SU-DHL-6 (cell line): Measurements from ENCODE around the gene MED15.

Experiments
- CTCF ChIP-seq: fragments of 200-600 bp; sonication (generic); IDR thresholded peaks from one replicate; pipeline ENCODE4 v1.5.1; 2017; ENCODE audit warnings: antibody characterized with exemption, mild to moderate bottlenecking, low read length, moderate library complexity; ENCODE audit not compliant: insufficient read depth, poor library complexity, severe bottlenecking
- EZH2phosphoT487 ChIP-seq: fragments of 200-600 bp; sonication (generic), shearing (Covaris generic); conservative IDR thresholded peaks from 2 replicates; pipeline ENCODE4 v1.6.1; 2018; ENCODE audit warnings: mild to moderate bottlenecking, antibody characterized with exemption, low read length, moderate library complexity, mixed read lengths

GRCh38 chr22:20558534-20558933, 51.1 kb downstream of the MED15 start:
- TF ChIP-seq CTCF (no peak), EZH2phosphoT487 (no peak)
